IMR-90 (cell line): ENCODE measurements around the gene AP1S1.

Experiments used
- CEBPB ChIP-seq: IDR thresholded peaks from 2 replicates; pipeline ENCODE4 v1.6.1; 2012; ENCODE audit warnings: low read depth, low read length, improper control_type of control experiment
- CTCF ChIP-seq: conservative IDR thresholded peaks from 2 replicates; pipeline ENCODE4 v1.5.1; 2012; ENCODE audit warnings: mild to moderate bottlenecking, low read depth, low read length, improper control_type of control experiment
- MXI1 ChIP-seq: IDR thresholded peaks from 2 replicates; pipeline ENCODE4 v1.6.1; 2012; ENCODE audit warnings: low read depth, mild to moderate bottlenecking, low read length, moderate library complexity, borderline replicate concordance
- POLR2A ChIP-seq: IDR thresholded peaks from 2 replicates; pipeline ENCODE4 v1.6.1; 2012; ENCODE audit warnings: mild to moderate bottlenecking, low read depth, low read length
- SMC3 ChIP-seq: fragments of 150-350 bp; IDR thresholded peaks from 2 replicates; pipeline ENCODE4 v1.6.1; 2016; ENCODE audit warnings: low read depth, mild to moderate bottlenecking, antibody characterized with exemption, low read length, moderate library complexity
- USF2 ChIP-seq: fragments of 150-350 bp; IDR thresholded peaks from 2 replicates; pipeline ENCODE4 v1.6.1; 2017; ENCODE audit warnings: mild to moderate bottlenecking, antibody characterized with exemption, low read length, low read depth

- TF ChIP-seq POLR2A (no peak), CTCF (no peak), USF2 (no peak), CEBPB (no peak), MXI1 (no peak), SMC3 (no peak)
These were observed 42.0 kb upstream of the AP1S1 start for GRCh38 chr7:101112233-101112632.
